Gastrocnemius medialis (tissue), 4 donors: ENCODE data around the gene ELL2. TPM values are rescaled to one million over a fixed set of nuclear protein-coding genes. Genes with fewer than 3 reads are reported as not detected.

Experiments used
- ATAC-seq, 2 donors: fragments of 150-250 bp; one replicate each; pipeline ENCODE4 v1.9.1; 2016
- DNase-seq, 2 donors: peaks; one replicate each; pipeline ENCODE4 v3.0.0-alpha.2; 2019
- H3K27ac ChIP-seq, 4 donors: fragments of 200-600 bp; sonication (generic); 1 replicate in 1 of 4; 2 replicates in 3 of 4; pipeline ENCODE4 v1.5.1; 2016 to 2018; ENCODE audit warnings: mild to moderate bottlenecking in 2 of 4, moderate library complexity in 1 of 4
- H3K27me3 ChIP-seq, 3 donors: fragments of 200-600 bp; sonication (generic) in 2 of 3; 1 replicate in 1 of 3; 2 replicates in 2 of 3; pipeline versions ENCODE4 v1.5.1 to v1.6.0; 2016 to 2019; ENCODE audit warnings: mild to moderate bottlenecking in 1 of 3, moderate library complexity in 1 of 3
- H3K36me3 ChIP-seq, 2 donors: fragments of 200-600 bp; sonication (generic) in 1 of 2; one replicate each; pipeline ENCODE4 v1.5.1; 2017 to 2018
- H3K4me1 ChIP-seq, 2 donors: fragments of 200-600 bp; sonication (generic) in 1 of 2; one replicate each; pipeline ENCODE4 v1.5.1; 2016 to 2017; ENCODE audit warnings: mild to moderate bottlenecking in 2 of 2
- H3K4me3 ChIP-seq, 4 donors: fragments of 200-600 bp; sonication (generic) in 3 of 4; 1 replicate in 1 of 4; 2 replicates in 3 of 4; pipeline ENCODE4 v1.5.1; 2016 to 2019; ENCODE audit warnings: mild to moderate bottlenecking in 2 of 4
- H3K9me3 ChIP-seq, 3 donors: fragments of 200-600 bp; sonication (generic) in 2 of 3; 1 replicate in 1 of 3; 2 replicates in 2 of 3; pipeline ENCODE4 v1.5.1; 2016 to 2019
- POLR2A ChIP-seq, 2 donors: fragments of 450-650 bp; IDR thresholded peaks; one replicate each; pipeline ENCODE4 v1.6.1; 2017; ENCODE audit warnings: antibody characterized with exemption in 2 of 2, mild to moderate bottlenecking in 2 of 2, moderate library complexity in 2 of 2
- in situ Hi-C, 4 donors: fragments of 200-750 bp; cut with MboI; loops; one replicate each; pipeline versions ENCODE4 v1.15.0 to v1.8.0; 2017; ENCODE audit warnings: low sequenced_read_pairs in 4 of 4
- intact Hi-C: fragments of 100-400 bp; cut with DNase I; formaldehyde crosslinking; loops from one replicate; pipeline ENCODE4 v1.15.1; 2023; ENCODE audit warnings: low total_unique reads
- total RNA-seq, 4 donors: library from RNA; depleted of rRNA; stranded (reverse); fragments of >200 nt; gene quantifications; one replicate each; pipeline versions ENCODE4 v1.1.0 to v1.2.3, GENCODE V29; 2016
- TF ChIP-seq, protein P1 (sequence below), 5 experiments: fragments of 450-650 bp in 3 of 5; fragments of 200-600 bp in 2 of 5; sonication (generic) in 2 of 5; IDR thresholded peaks in 4 of 5; conservative IDR thresholded peaks in 1 of 5; 1 replicate in 4 of 5; 2 replicates in 1 of 5; pipeline ENCODE4 v1.5.1; 2016 to 2019; ENCODE audit warnings: antibody characterized with exemption in 5 of 5, mild to moderate bottlenecking in 3 of 5, moderate library complexity in 3 of 5

The ELL2 gene
- total RNA-seq, 4 donors from 2014 or later: 35.2 to 64.5 (median 42.9) TPM

DNA sequence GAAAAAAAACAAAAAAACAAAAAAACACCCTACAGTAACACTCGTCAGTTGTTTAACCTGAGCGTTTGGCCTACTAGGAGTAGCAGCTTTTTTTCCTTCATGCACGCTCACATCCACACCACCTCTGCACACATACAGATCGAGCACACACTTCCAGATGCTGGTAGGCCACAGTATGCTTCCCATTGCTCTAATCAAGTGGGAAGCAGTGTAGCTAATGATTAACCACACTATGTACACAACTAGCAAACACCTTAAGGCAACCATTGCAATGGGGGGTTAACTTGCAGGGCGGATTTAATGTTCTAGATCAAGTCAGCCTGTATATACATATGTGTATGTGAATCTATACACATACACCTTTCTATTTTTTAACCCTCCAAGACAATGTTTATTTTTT is 73.7 kb downstream of the ELL2 start:
- in situ Hi-C loops (no loop called here), intact Hi-C loops (no loop called here)
- Histone ChIP-seq H3K9me3 (no peaks in the 10 kb centered on the region), H3K27me3 (no peaks in the 10 kb centered on the region), H3K4me1 (peaks cover 5% of the 10 kb centered on the region in 2 donors), H3K27ac (no peak overlapping the region), H3K4me3 (no peak overlapping the region), H3K36me3 (peaks cover 0 to 46% of the 10 kb centered on the region in 2 donors)
- ATAC-seq: no peak
- TF ChIP-seq, protein P1, sequence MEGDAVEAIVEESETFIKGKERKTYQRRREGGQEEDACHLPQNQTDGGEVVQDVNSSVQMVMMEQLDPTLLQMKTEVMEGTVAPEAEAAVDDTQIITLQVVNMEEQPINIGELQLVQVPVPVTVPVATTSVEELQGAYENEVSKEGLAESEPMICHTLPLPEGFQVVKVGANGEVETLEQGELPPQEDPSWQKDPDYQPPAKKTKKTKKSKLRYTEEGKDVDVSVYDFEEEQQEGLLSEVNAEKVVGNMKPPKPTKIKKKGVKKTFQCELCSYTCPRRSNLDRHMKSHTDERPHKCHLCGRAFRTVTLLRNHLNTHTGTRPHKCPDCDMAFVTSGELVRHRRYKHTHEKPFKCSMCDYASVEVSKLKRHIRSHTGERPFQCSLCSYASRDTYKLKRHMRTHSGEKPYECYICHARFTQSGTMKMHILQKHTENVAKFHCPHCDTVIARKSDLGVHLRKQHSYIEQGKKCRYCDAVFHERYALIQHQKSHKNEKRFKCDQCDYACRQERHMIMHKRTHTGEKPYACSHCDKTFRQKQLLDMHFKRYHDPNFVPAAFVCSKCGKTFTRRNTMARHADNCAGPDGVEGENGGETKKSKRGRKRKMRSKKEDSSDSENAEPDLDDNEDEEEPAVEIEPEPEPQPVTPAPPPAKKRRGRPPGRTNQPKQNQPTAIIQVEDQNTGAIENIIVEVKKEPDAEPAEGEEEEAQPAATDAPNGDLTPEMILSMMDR (IDR thresholded peaks at IDR 0.05 in 4 of 5, conservative IDR thresholded peaks at IDR 0.05 in 1 of 5): no peak
- TF ChIP-seq POLR2A (IDR thresholded peaks at IDR 0.05): no peak
- DNase-seq: no peak

DNA sequence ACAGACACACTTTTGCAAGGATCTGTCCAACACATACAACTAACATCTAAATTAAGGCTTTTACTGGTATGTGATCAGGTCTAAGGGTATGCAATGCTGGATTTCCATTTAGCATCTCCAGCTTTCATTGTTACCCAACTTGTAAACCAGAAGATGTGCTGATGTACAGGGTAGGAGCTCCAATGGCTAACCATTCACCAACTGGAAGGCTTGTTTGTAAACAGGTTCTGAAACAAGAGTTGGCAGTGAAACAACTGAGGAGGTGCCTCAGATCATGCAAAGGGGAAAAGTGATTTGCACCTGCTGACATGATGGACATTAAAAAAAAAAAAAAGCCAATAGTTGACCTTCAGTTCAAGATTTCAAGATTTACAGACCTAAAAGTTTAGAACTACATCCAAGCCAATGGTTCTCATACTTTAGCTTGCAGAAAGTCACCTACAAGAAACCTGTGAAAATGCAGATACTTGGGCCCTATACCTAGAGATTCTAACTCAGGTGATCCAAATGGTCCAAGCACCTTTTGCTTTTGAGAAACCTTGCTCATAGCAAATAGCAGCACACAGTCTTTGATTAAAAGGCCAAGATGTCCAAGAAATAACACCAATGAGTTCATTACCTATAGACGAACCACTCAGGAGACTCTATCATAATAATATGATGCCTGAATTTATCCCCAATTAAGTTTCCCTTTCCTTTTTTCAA is 75.2 kb downstream of the ELL2 start:
- Histone ChIP-seq H3K36me3 (peaks cover 0 to 32% of the 10 kb centered on the region in 2 donors), H3K9me3 (no peaks in the 10 kb centered on the region), H3K4me3 (no peak overlapping the region), H3K27ac (no peak overlapping the region), H3K27me3 (no peaks in the 10 kb centered on the region), H3K4me1 (peaks cover 13 to 14% of the 10 kb centered on the region in 2 donors)
- intact Hi-C loops (no loop called here), in situ Hi-C loops (no loop called here)
- ATAC-seq (no peak), DNase-seq (no peak)
- TF ChIP-seq, protein P1 (IDR thresholded peaks at IDR 0.05 in 4 of 5, conservative IDR thresholded peaks at IDR 0.05 in 1 of 5): no peak
- TF ChIP-seq POLR2A (IDR thresholded peaks at IDR 0.05): no peak

DNA sequence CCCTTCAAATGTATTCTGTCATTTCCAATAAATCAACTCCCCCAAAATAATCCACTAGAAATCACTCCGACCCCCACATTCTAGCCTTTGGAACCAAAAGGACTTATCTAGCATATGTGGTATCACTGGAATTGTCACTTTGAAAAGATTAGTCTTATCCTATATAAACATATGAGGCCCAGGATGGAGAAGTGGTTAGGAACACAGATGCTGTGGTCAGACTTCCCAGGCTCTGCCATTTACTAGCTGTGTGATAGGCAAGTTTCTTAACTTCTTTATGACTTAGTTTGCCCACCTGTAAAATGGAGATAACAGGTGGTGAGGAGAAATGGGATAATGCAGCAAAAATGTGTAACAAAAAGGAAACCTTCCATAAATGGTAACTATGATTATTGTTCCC is 77.1 kb downstream of the ELL2 start:
- TF ChIP-seq POLR2A (IDR thresholded peaks at IDR 0.05): no peak
- TF ChIP-seq, protein P1 (IDR thresholded peaks at IDR 0.05 in 4 of 5, conservative IDR thresholded peaks at IDR 0.05 in 1 of 5): no peak
- Histone ChIP-seq H3K27ac (peak overlapping the region; percentile 44 to 71 (median 68)), H3K36me3 (peaks cover 0 to 12% of the 10 kb centered on the region in 2 donors), H3K4me1 (peaks cover 13 to 14% of the 10 kb centered on the region in 2 donors), H3K27me3 (no peaks in the 10 kb centered on the region), H3K9me3 (no peaks in the 10 kb centered on the region), H3K4me3 (no peak overlapping the region)
- intact Hi-C loops: no loop called here
- ATAC-seq (no peak), DNase-seq (no peak)
- in situ Hi-C loops: no loop called here

DNA sequence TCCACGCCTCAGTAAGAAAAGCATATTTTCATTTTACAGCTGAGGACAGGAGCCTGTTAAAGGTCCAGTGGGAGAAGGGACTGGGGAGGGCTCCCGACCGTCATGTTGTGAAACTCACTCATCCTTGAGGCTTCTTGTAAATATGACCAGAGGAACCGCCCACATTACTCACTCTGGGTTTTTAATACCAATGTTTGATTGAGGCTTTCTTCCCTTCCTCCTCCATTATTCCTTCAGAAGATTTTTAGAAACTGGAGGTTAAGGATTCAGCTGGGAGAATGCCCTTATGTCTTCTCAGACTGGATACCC is 77.7 kb downstream of the ELL2 start:
- DNase-seq: peak in 1 of 2 donors; percentile 37
- H3K27me3 ChIP-seq: no peaks in the 10 kb centered on the region
- no peak for ATAC-seq
- in situ Hi-C loops: no loop called here
- TF ChIP-seq POLR2A (IDR thresholded peaks at IDR 0.05): peak in 1 of 2 donors; percentile 12
- TF ChIP-seq, protein P1 (IDR thresholded peaks at IDR 0.05 in 4 of 5, conservative IDR thresholded peaks at IDR 0.05 in 1 of 5): no peak
- H3K36me3 ChIP-seq: peaks cover 0 to 7% of the 10 kb centered on the region in 2 donors
- intact Hi-C loops: no loop called here
- no peak overlapping the region for H3K4me3 ChIP-seq
- peaks cover 13 to 14% of the 10 kb centered on the region in 2 donors for H3K4me1 ChIP-seq
- H3K9me3 ChIP-seq: no peaks in the 10 kb centered on the region
- H3K27ac ChIP-seq: peak overlapping the region; percentile 44 to 71 (median 68)
